B cell (primary cell): Measurements from ENCODE around the gene GRK1. TPM values are rescaled to one million over a fixed set of nuclear protein-coding genes. Genes with fewer than 3 reads are reported as not detected.

Experiments used
- ATAC-seq: fragments of 200-7000 bp; cut with Tn5 transposase; one replicate; pipeline ENCODE4 v1.10.0; 2021; ENCODE audit warnings: low read depth, mild to moderate bottlenecking, moderate number of reproducible peaks, moderate library complexity
- CTCF ChIA-PET: fragments of 350-600 bp; sonication (Branson Sonifier 250); formaldehyde crosslinking; loops from one replicate; lab custom pipeline; 2021; ENCODE audit warnings: antibody characterized with exemption, inconsistent platforms; lab: Charles Lee
- POLR2A ChIA-PET: fragments of 350-600 bp; sonication (Branson Sonifier 250); formaldehyde crosslinking; loops from one replicate; lab custom pipeline; 2021; ENCODE audit warnings: antibody characterized with exemption; lab: Charles Lee
- DNase-seq: peaks from one replicate; pipeline ENCODE4 v3.0.0; 2013
- H2AFZ ChIP-seq: 2 replicates; pipeline ENCODE4 v1.6.1; 2012; ENCODE audit warnings: mild to moderate bottlenecking, low read depth, low read length; ENCODE audit not compliant: insufficient read depth, poor library complexity, severe bottlenecking
- H3K27ac ChIP-seq, 2 donors: 1 replicate in 1 of 2; 2 replicates in 1 of 2; pipeline ENCODE4 v1.5.1; 2012 to 2013; ENCODE audit warnings: low read length in 2 of 2, mild to moderate bottlenecking in 2 of 2, moderate library complexity in 1 of 2
- H3K27me3 ChIP-seq, 4 experiments: fragments of 200-600 bp in 1 of 4; sonication (generic) in 1 of 4; replicated peaks in 1 of 4; 1 replicate in 2 of 4; 2 replicates in 2 of 4; pipeline versions ENCODE4 v1.6.1 to v1.7.0; 2013 to 2016; ENCODE audit warnings: low read length in 3 of 4, mild to moderate bottlenecking in 2 of 4, mixed read lengths in 1 of 4, moderate library complexity in 1 of 4; ENCODE audit not compliant: insufficient read depth in 4 of 4, control insufficient read depth in 3 of 4; ENCODE audit errors: control extremely low read depth in 1 of 4
- H3K36me3 ChIP-seq, 2 experiments: replicated peaks in 1 of 2; 1 replicate in 1 of 2; 2 replicates in 1 of 2; pipeline versions ENCODE4 v1.6.1 to v1.7.1; 2013; ENCODE audit warnings: low read length in 1 of 2; ENCODE audit not compliant: insufficient read depth in 2 of 2, control insufficient read depth in 1 of 2; ENCODE audit errors: control extremely low read depth in 1 of 2, extremely low read depth in 1 of 2
- H3K4me1 ChIP-seq, 2 donors: fragments of 200-600 bp in 1 of 2; sonication (generic) in 1 of 2; 1 replicate in 1 of 2; 2 replicates in 1 of 2; pipeline versions ENCODE4 v1.5.1 to v1.6.1; 2013 to 2017; ENCODE audit warnings: low read length in 2 of 2; ENCODE audit not compliant: control insufficient read depth in 2 of 2, insufficient read depth in 2 of 2
- H3K4me2 ChIP-seq: replicated peaks from 2 replicates; pipeline ENCODE3; 2012; ENCODE audit warnings: mild to moderate bottlenecking, low read depth, low read length; ENCODE audit not compliant: poor library complexity, severe bottlenecking
- H3K4me3 ChIP-seq, 5 experiments: fragments of 200-600 bp in 1 of 5; sonication (generic) in 1 of 5; 1 replicate in 3 of 5; 2 replicates in 2 of 5; pipeline versions ENCODE4 v1.5.1 to v1.7.0; 2011 to 2016; ENCODE audit warnings: low read length in 4 of 5, mild to moderate bottlenecking in 4 of 5, low read depth in 2 of 5, control low read depth in 1 of 5, moderate library complexity in 1 of 5; ENCODE audit not compliant: insufficient read depth in 1 of 5; ENCODE audit errors: control extremely low read depth in 1 of 5, extremely low read depth in 1 of 5
- H3K79me2 ChIP-seq: fragments of 200-600 bp; sonication (generic); one replicate; pipeline ENCODE4 v1.6.0; 2016; ENCODE audit warnings: low read length; ENCODE audit not compliant: control insufficient read depth, insufficient read depth
- H3K9ac ChIP-seq: fragments of 200-600 bp; sonication (generic); 2 replicates; pipeline ENCODE4 v1.6.1; 2017; ENCODE audit warnings: mild to moderate bottlenecking, low read length, moderate library complexity
- H3K9me3 ChIP-seq, 3 donors: one replicate each; pipeline versions ENCODE4 v1.6.1 to v1.7.1; 2013; ENCODE audit warnings: low read length in 2 of 3; ENCODE audit not compliant: control insufficient read depth in 2 of 3, insufficient read depth in 1 of 3; ENCODE audit errors: control extremely low read depth in 1 of 3
- H4K20me1 ChIP-seq: 2 replicates; pipeline ENCODE4 v1.6.0; 2012; ENCODE audit warnings: mild to moderate bottlenecking, low read length; ENCODE audit not compliant: insufficient read depth, control insufficient read depth, poor library complexity, severe bottlenecking
- H3K27ac Mint-ChIP-seq: one replicate; pipeline ENCODE4 v1.8.0; 2021; ENCODE audit warnings: mixed read lengths
- H3K27me3 Mint-ChIP-seq: one replicate; pipeline ENCODE4 v1.8.0; 2021; ENCODE audit warnings: mixed read lengths
- H3K4me1 Mint-ChIP-seq: one replicate; pipeline ENCODE4 v1.8.0; 2021; ENCODE audit warnings: mixed read lengths
- H3K4me3 Mint-ChIP-seq: one replicate; pipeline ENCODE4 v1.8.0; 2021; ENCODE audit warnings: mixed read lengths
- H3K9me3 Mint-ChIP-seq: one replicate; pipeline ENCODE4 v1.8.0; 2022; ENCODE audit warnings: mixed read lengths; ENCODE audit not compliant: insufficient read depth
- EZH2 ChIP-seq: IDR thresholded peaks from 2 replicates; pipeline ENCODE4 v1.6.1; 2012; ENCODE audit warnings: borderline replicate concordance, low read depth, mild to moderate bottlenecking, moderate library complexity, low read length; ENCODE audit not compliant: insufficient read depth, poor library complexity, severe bottlenecking
- WGBS: methylation state at CpG from one replicate; pipeline ENCODE4 v1.1.5; 2013; ENCODE audit warnings: missing lambda C conversion rate; ENCODE audit not compliant: insufficient coverage; 5-methylcytosine and 5-hydroxymethylcytosine counted together
- intact Hi-C: fragments of 100-400 bp; cut with micrococcal nuclease; formaldehyde crosslinking; loops from one replicate; pipeline ENCODE4 v1.10.0; 2022
- polyA plus RNA-seq: library from polyadenylated mRNA; depleted of rRNA; stranded (reverse); fragments of >200 nt; gene quantifications from 2 replicates; pipeline ENCODE4 v1.2.3, GENCODE V29; 2012
- total RNA-seq, 2 donors: library from RNA; stranded (reverse); fragments of 120-200 nt in 1 of 2; gene quantifications; 1 replicate in 1 of 2; 2 replicates in 1 of 2; pipeline versions ENCODE4 v1.2.3 to v1.2.4, GENCODE V29; 2013 to 2022
- TF ChIP-seq, protein P1 (sequence below): fragments of 200-600 bp; IDR thresholded peaks from one replicate; pipeline ENCODE4 v1.8.0; 2022; ENCODE audit warnings: antibody characterized with exemption, mild to moderate bottlenecking

GRK1 gene
- total and polyA plus RNA-seq, 2 donors (not counting 1 experiment from before 2014, with no cell fraction given) = not detected

DNA sequence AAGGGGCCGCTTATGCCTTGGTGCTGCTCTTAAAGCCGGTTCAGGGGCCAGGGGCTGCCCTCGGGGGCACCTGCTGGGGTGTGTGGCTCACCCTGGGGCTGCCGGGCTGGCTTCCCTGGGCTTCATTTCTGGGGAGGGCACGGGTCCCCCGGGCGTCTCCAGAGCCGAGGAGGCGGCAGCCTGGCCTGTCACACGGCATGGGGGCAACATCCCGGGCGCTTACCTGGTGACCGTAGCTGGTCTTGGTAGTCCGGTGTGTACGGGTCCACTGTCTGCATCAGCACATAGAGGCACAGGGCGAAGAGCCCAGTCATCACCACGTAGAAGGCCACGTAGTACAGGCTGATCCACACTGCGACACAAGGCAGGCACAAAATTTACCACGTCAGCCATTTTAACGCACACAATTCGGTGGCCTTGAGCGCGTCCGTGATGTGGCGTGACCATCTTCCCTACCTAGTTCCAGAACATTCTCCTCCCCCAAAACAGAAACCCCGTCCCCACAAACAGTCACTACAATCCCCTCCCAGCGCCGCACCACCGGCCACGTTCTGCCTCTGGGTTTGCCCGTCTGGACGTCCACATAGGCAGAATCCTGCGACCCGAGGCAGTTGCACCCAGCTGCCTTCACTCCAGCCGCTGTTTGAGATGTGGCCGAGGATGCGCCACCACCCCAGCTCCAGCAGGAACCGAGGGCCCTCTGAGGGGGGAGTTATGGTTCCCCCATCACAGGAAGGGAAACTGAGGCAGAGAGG is 12.3 kb upstream of the GRK1 start:
- no peak for TF ChIP-seq EZH2
- TF ChIP-seq, protein P1, sequence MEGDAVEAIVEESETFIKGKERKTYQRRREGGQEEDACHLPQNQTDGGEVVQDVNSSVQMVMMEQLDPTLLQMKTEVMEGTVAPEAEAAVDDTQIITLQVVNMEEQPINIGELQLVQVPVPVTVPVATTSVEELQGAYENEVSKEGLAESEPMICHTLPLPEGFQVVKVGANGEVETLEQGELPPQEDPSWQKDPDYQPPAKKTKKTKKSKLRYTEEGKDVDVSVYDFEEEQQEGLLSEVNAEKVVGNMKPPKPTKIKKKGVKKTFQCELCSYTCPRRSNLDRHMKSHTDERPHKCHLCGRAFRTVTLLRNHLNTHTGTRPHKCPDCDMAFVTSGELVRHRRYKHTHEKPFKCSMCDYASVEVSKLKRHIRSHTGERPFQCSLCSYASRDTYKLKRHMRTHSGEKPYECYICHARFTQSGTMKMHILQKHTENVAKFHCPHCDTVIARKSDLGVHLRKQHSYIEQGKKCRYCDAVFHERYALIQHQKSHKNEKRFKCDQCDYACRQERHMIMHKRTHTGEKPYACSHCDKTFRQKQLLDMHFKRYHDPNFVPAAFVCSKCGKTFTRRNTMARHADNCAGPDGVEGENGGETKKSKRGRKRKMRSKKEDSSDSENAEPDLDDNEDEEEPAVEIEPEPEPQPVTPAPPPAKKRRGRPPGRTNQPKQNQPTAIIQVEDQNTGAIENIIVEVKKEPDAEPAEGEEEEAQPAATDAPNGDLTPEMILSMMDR = no peak
- no peak overlapping the region for H3K27ac ChIP-seq
- no peaks in the 10 kb centered on the region for H3K4me1 Mint-ChIP-seq
- DNase-seq = no peak
- H3K27ac Mint-ChIP-seq = no peak overlapping the region
- H3K9ac ChIP-seq = no peak overlapping the region
- WGBS = 91% methylated on average over 35 of the region's 39 CpGs
- no peaks in the 10 kb centered on the region for H3K36me3 ChIP-seq
- H3K4me2 ChIP-seq = no peak overlapping the region
- H3K9me3 ChIP-seq = peaks cover 0 to 2% (median 0%) of the 10 kb centered on the region in 3 donors
- no peaks in the 10 kb centered on the region for H3K4me1 ChIP-seq
- no peaks in the 10 kb centered on the region for H3K27me3 Mint-ChIP-seq
- ChIA-PET POLR2A (no interaction called here), CTCF (no interaction called here)
- no peaks in the 10 kb centered on the region for H3K79me2 ChIP-seq
- no peaks in the 10 kb centered on the region for H3K27me3 ChIP-seq
- no peaks in the 10 kb centered on the region for H4K20me1 ChIP-seq
- no peak overlapping the region for H3K4me3 ChIP-seq
- no peaks in the 10 kb centered on the region for H3K9me3 Mint-ChIP-seq
- intact Hi-C loops = no loop called here
- ATAC-seq = no peak
- H3K4me3 Mint-ChIP-seq = no peak overlapping the region
- no peak overlapping the region for H2AFZ ChIP-seq

- intact Hi-C loops = no loop called here
- Histone ChIP-seq H3K4me2 (no peak overlapping the region), H3K9me3 (peaks cover 0 to 8% (median 0%) of the 10 kb centered on the region in 3 donors), H3K79me2 (no peaks in the 10 kb centered on the region), H3K4me3 (no peak overlapping the region), H3K4me1 (no peaks in the 10 kb centered on the region), H2AFZ (no peak overlapping the region), H3K9ac (no peak overlapping the region), H3K36me3 (no peaks in the 10 kb centered on the region), H3K27me3 (no peaks in the 10 kb centered on the region), H3K27ac (no peak overlapping the region), H4K20me1 (no peaks in the 10 kb centered on the region)
- TF ChIP-seq, protein P1 = no peak
- TF ChIP-seq EZH2 = no peak
- DNase-seq (no peak), ATAC-seq (no peak)
- no peaks in the 10 kb centered on the region for H3K9me3 Mint-ChIP-seq
- 92% methylated on average over 15 of the region's 15 CpGs for WGBS
- ChIA-PET POLR2A (no interaction called here), CTCF (no interaction called here)
- no peaks in the 10 kb centered on the region for H3K4me1 Mint-ChIP-seq
- no peaks in the 10 kb centered on the region for H3K27me3 Mint-ChIP-seq
- H3K4me3 Mint-ChIP-seq = no peak overlapping the region
- no peak overlapping the region for H3K27ac Mint-ChIP-seq
These were observed 11.5 kb upstream of the GRK1 start for GRCh38 chr13:113655346-113656002.
